BLaER1 (cell line): ENCODE data around the gene RPN2.

ENCODE experiments used
- H3K27ac ChIP-seq: shearing (Covaris generic); formaldehyde crosslinking; 2 replicates; pipeline ENCODE4 v1.8.1; 2022
- H3K27me3 ChIP-seq: shearing (Covaris generic); formaldehyde crosslinking; 2 replicates; pipeline ENCODE4 v1.8.1; 2022
- H3K36me3 ChIP-seq: shearing (Covaris generic); formaldehyde crosslinking; 2 replicates; pipeline ENCODE4 v1.8.1; 2022
- H3K4me1 ChIP-seq: shearing (Covaris generic); formaldehyde crosslinking; 2 replicates; pipeline ENCODE4 v1.8.1; 2022
- H3K4me2 ChIP-seq: shearing (Covaris generic); formaldehyde crosslinking; 2 replicates; pipeline ENCODE4 v1.8.1; 2022
- H3K4me3 ChIP-seq: shearing (Covaris generic); formaldehyde crosslinking; 2 replicates; pipeline ENCODE4 v1.8.1; 2022
- H3K9ac ChIP-seq: shearing (Covaris generic); formaldehyde crosslinking; 2 replicates; pipeline ENCODE4 v1.8.1; 2022
- H3K9me3 ChIP-seq: shearing (Covaris generic); formaldehyde crosslinking; 2 replicates; pipeline ENCODE4 v1.8.1; 2022
- H4K20me1 ChIP-seq: shearing (Covaris generic); formaldehyde crosslinking; 2 replicates; pipeline ENCODE4 v1.8.1; 2022
- Cebpa-rat ChIP-seq: shearing (Covaris generic); IDR thresholded peaks from 2 replicates; pipeline ENCODE4 v1.8.1; 2022

Gene RPN2

DNA sequence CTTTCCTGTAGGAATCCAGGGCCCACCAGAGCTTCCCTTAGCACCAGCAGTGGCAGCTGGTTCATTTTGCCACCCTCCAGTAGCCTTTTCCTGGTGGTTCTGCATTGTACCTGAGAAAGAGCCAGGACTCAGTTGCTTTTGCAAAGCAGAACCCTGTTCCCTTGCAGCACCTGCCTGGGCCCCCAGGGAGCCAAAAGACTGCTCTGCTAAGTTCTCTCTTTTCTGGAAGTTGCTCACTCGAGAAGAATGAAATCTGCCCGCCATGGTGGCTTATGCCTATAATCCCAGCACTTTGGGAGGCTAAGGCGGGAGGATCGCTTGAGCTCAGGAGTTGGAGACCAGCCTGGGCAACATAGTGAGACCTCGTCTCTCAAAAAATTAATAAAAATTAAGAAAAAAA is 58.5 kb downstream of the RPN2 start:
- H3K36me3 ChIP-seq = peaks cover 100% of the 10 kb centered on the region

GRCh38 chr20:37238426-37238825 is 59.3 kb downstream of the RPN2 start:
- Histone ChIP-seq H3K36me3 (peaks cover 100% of the 10 kb centered on the region), H3K9me3 (no peaks in the 10 kb centered on the region), H3K4me1 (peaks cover 15% of the 10 kb centered on the region)

More for the DNA sequence above, 58.5 kb downstream of the RPN2 start:
- Histone ChIP-seq H3K27ac (no peak overlapping the region), H3K9me3 (no peaks in the 10 kb centered on the region), H3K4me3 (no peak overlapping the region), H3K4me2 (no peak overlapping the region), H3K4me1 (peaks cover 15% of the 10 kb centered on the region), H3K9ac (no peak overlapping the region), H4K20me1 (peaks cover 29% of the 10 kb centered on the region), H3K27me3 (no peaks in the 10 kb centered on the region)
- TF ChIP-seq Cebpa-rat = no peak

GRCh38 chr20:37238935-37239451 is 59.9 kb downstream of the RPN2 start:
- Histone ChIP-seq H3K27ac (no peak overlapping the region), H3K4me2 (no peak overlapping the region), H3K4me1 (peaks cover 15% of the 10 kb centered on the region), H4K20me1 (peaks cover 33% of the 10 kb centered on the region), H3K27me3 (no peaks in the 10 kb centered on the region), H3K9me3 (no peaks in the 10 kb centered on the region), H3K9ac (no peak overlapping the region), H3K36me3 (peaks cover 100% of the 10 kb centered on the region), H3K4me3 (no peak overlapping the region)
- TF ChIP-seq Cebpa-rat = no peak

More at GRCh38 chr20:37238426-37238825, 59.3 kb downstream of the RPN2 start:
- H3K9ac ChIP-seq = no peak overlapping the region
- H3K4me3 ChIP-seq = no peak overlapping the region
- no peak overlapping the region for H3K27ac ChIP-seq
- H3K27me3 ChIP-seq = no peaks in the 10 kb centered on the region
- no peak for TF ChIP-seq Cebpa-rat
- no peak overlapping the region for H3K4me2 ChIP-seq
- H4K20me1 ChIP-seq = peaks cover 33% of the 10 kb centered on the region

DNA sequence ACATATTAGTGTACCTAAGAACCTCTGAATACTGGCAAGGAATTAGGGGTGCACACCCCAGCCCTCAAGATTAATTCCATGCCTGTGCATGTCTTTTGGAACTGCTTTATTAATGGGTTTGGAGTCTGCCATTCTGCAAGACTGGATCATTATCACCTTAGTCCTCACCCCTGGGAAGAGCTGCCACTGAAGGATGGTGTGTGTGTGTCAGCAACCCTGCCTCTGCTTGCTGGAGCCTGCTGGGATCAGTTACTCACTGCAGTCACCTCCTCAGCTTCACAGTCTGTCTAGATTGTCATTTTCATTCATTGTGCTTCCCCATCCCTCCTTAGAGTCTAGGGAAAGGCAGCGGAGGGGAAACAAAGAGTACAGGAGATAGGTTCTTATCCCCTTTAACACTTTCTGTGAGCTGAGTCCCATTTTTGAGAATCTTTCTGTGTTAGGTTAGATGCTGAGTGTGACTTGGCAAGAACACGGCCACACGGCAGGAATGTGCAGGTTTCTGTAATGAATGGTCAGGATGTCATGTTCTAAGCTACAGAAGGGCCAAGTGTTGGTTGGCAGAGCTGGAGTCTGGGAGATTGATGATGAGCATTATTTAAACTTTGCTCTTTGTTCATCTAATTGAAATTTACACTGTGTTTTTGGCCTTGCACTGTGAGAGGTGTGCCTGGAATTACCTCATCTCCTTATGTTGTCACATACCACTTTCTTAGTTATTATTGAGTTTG is 61.4 kb downstream of the RPN2 start:
- no peak overlapping the region for H3K4me3 ChIP-seq
- peaks cover 18% of the 10 kb centered on the region; the same call in 1 of the 2 replicates for H4K20me1 ChIP-seq
- H3K4me1 ChIP-seq = peaks cover under 1% of the 10 kb centered on the region; the same call in 1 of the 2 replicates
- no peak overlapping the region for H3K4me2 ChIP-seq
- no peak overlapping the region for H3K9ac ChIP-seq
- H3K9me3 ChIP-seq = no peaks in the 10 kb centered on the region
- TF ChIP-seq Cebpa-rat = no peak
- no peaks in the 10 kb centered on the region for H3K27me3 ChIP-seq
- H3K27ac ChIP-seq = no peak overlapping the region
- peaks cover 99% of the 10 kb centered on the region for H3K36me3 ChIP-seq

DNA sequence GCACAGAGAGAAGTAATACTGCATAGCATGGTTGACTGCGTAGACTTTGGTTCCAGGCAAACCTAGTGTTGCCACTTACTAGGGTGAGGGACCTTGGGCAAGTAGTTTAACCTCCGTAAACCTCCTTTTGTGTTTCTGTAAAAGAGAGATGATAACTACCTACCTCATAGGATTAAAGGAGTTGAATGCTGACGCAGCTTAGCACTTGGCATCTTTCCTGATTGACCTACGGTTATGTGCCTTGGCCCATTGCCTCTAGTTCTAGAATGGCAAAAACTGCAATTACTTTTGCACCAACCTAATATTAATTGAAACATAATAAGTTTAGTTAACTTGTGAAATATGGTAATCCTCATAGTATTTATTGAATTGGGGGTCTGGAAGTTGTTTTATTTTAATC is 63.4 kb downstream of the RPN2 start:
- Histone ChIP-seq H3K9ac (no peak overlapping the region), H3K4me1 (no peaks in the 10 kb centered on the region), H3K36me3 (peaks cover 79% of the 10 kb centered on the region), H3K4me2 (no peak overlapping the region), H3K4me3 (no peak overlapping the region), H4K20me1 (peaks cover 17% of the 10 kb centered on the region; the same call in 1 of the 2 replicates), H3K27me3 (no peaks in the 10 kb centered on the region), H3K27ac (no peak overlapping the region), H3K9me3 (no peaks in the 10 kb centered on the region)
- TF ChIP-seq Cebpa-rat = no peak

DNA sequence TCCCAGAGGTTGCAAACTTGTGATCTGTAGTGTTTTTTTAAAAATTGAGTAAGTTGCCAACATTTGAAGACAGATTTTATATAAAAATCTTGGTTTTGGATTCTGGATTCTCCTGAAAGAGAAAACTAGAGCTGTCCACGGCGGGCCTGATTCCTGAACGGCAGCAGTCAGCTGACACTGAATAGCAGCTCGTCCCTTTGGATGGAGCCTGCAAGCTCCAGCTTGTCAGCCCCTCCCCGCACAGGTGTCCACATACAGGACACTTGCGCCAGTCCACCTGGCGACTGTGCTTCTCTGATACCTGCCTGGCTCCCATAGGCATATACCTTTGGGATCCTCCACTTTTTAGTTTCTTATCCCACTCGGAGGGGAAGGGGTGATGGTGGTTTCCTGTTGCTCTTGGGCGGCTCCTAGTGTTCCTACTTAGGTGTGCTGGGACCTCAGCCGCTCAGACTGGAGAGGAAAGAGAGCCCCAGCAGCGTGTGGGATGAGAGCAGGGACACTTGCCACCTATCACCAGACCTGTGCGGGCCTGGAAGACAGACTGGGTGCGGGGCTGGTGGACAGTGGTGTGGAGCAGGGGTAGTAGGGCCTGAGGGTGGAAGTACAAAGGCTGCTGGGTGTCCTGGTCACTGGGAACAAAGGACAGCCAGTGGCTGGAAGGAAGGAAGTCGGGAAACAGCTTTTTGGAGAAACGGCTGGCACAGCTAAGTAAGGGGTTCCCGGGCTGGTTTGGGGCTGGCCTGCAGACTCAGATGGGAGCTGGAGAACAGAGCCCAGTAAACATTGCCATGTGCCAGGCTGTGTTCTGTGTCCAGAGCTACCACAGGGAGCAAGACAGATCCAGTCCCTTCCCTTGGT is 64.2 kb downstream of the RPN2 start:
- Histone ChIP-seq H3K9ac (no peak overlapping the region), H3K9me3 (no peaks in the 10 kb centered on the region), H3K4me2 (no peak overlapping the region), H3K27me3 (no peaks in the 10 kb centered on the region), H3K4me1 (no peaks in the 10 kb centered on the region), H4K20me1 (peaks cover 17% of the 10 kb centered on the region; the same call in 1 of the 2 replicates), H3K27ac (no peak overlapping the region), H3K4me3 (no peak overlapping the region), H3K36me3 (peaks cover 71% of the 10 kb centered on the region)
- no peak for TF ChIP-seq Cebpa-rat

- H3K27ac ChIP-seq = no peak overlapping the region
- no peak overlapping the region for H3K4me2 ChIP-seq
- H3K4me1 ChIP-seq = no peaks in the 10 kb centered on the region
- no peak for TF ChIP-seq Cebpa-rat
- no peaks in the 10 kb centered on the region for H3K9me3 ChIP-seq
- peaks cover 63% of the 10 kb centered on the region for H3K36me3 ChIP-seq
- H3K4me3 ChIP-seq = no peak overlapping the region
- H3K9ac ChIP-seq = no peak overlapping the region
- H3K27me3 ChIP-seq = no peaks in the 10 kb centered on the region
- H4K20me1 ChIP-seq = peaks cover 17% of the 10 kb centered on the region; the same call in 1 of the 2 replicates
These were observed 64.9 kb downstream of the RPN2 start for GRCh38 chr20:37243937-37244571.

DNA sequence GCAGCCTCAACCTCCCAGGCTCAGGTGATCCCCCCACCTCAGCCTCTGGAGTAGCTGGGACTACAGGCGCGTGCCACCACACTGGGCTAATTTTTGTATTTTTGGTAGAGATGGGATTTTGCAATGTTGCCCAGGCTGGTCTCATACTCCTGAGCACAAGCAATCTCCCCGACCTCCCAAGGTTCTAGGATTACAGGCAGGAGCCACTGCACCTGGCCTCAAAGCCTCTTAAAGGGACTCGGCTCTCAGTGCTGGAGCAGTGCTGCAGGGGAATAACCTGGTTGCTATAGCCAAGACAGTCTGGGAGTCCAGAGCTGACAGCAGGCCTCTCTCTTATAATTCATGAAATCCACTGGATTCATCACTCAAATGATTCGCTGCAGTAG is 65.4 kb downstream of the RPN2 start:
- no peak for TF ChIP-seq Cebpa-rat
- Histone ChIP-seq H3K27ac (no peak overlapping the region), H3K9ac (no peak overlapping the region), H4K20me1 (peaks cover 17% of the 10 kb centered on the region; the same call in 1 of the 2 replicates), H3K4me2 (no peak overlapping the region), H3K27me3 (no peaks in the 10 kb centered on the region), H3K36me3 (peaks cover 58% of the 10 kb centered on the region), H3K4me1 (no peaks in the 10 kb centered on the region), H3K9me3 (no peaks in the 10 kb centered on the region), H3K4me3 (no peak overlapping the region)
